Erythroblast (primary cell): ENCODE results near the gene BCAR3.

Experiments
- GATA1 ChIP-seq: IDR thresholded peaks from 2 replicates; pipeline ENCODE4 v1.6.1; 2011; ENCODE audit warnings: low read depth, mild to moderate bottlenecking, control low read depth, low read length, moderate library complexity
- POLR2A ChIP-seq: IDR thresholded peaks from 2 replicates; pipeline ENCODE4 v1.6.1; 2011; ENCODE audit warnings: mild to moderate bottlenecking, low read length

- no peak for TF ChIP-seq POLR2A
- no peak for TF ChIP-seq GATA1
Observed at GRCh38 chr1:93516164-93516563, 165.5 kb downstream of the BCAR3 start.
